T-helper 2 cell (primary cell): Measurements from ENCODE around the gene PNMA5.
"Not testable (repeated sequence)": the region's sequence is repeated elsewhere in the genome, so short reads cannot be mapped to it uniquely, and the experiment has no call there.

Experiments
- DNase-seq, 5 experiments: peaks; one replicate each; pipeline versions ENCODE4 v3.0.0 to v3.0.0-alpha.2; 2012 to 2022
- total RNA-seq, 2 donors: gene quantifications; one replicate each; lab custom pipeline; 2026; lab: John Stamatoyannopoulos, UW

PNMA5 gene
- 0 to 0.81 reads per million in 2 donors for total RNA-seq

DNA sequence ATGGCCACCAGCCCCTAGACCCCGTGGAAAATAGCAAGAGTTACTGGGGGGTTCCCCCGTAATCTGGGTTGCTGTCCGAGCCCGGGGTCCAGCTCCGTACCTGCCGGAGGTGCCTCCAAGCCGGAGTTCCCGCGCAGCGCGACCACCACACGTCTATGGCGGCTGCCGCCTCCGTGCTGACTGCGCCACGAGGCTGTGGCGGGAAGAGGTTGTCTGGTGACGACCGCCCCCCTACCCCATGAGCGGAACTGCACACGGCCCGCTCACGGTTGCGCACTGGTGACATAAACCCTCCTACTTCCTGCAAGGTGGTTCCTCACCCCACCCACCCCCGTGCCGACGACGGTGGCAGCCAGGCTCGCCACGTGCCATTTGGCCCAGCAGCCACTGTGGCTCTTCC is at the start of gene PNMA5:
TSS of gene PNMA5 (minus strand) at position 184 of the 400 bp plus-strand sequence. CDS start 2,518 bp downstream, outside the sequence.
- DNase-seq, result no peak

DNA sequence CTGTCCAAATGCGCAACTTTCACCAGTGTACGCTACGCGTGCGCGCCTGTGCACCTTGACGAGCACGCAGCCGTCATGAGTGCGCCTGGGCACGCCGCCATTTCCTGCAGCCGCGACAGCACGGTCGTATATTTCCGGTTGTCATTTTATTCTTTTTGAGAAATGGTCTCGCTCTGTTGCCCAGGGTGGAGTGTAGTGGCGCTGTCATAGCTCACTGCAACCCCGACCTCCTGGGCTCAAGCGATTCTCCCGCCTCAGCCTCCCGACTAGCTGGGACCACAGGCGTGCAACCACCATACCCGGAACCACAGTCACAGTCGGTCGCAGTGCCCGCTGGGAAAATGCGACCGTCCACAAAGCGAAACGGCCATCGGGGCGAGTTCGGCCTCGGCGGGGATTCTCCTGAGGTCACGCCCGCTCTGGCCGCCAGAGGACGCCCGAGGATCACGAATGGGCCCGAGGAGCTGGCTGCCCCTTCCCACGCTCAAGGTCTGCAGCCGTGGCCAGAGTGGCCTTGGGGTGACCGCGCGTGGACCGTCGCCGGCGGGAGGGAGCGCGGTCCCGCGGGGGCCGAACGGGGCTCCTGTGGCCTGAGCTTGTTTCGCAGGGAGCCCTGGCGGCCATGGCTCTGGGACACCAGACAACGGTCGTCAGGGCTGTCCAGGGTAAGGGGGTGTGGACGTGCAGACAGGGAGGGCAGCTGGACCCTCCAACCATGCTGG is 38.6 kb upstream of the PNMA5 start:
- DNase-seq, result peak; percentile 25 to 81 (median 36)

DNA sequence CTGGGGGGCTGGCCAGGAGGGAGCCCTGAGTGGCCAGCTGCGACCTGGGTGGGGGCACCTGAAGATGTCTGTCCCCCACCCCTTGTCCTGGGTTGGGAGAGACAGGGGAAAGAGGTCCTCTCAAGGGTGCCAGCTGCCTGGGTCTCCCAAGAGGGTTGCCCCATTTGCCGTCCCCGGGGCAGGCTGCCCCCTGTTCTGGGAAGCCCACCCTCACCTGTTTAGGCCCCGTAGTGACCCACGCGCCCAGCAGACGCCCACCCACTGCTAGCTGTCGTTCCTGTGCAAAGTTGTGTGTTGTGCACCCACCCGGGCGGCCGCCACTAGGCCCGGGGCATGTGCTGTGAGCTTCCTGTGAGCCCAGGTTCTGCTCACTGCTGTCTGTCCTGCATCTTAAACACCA is 36.9 kb upstream of the PNMA5 start:
- no peak for DNase-seq

DNA sequence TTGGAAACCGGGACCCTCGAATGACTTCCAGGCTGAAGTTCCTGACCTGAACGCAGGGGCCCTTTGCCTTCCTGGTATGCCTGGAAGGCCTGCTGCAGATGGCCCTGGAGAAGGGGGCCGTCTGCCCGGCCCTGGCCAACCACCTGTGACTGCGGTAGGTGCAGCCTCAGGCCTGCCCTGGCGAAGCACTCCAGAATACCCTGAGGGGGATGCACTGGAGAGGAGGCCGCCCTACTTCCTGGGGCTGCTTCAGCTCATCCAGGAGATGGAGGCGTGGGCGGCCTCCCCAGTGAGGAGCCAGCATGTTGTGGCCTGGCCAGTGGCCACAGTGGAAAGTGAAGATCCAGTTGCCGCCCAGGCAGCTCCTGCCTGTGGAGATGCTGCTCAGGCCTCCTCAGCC is 36.0 kb upstream of the PNMA5 start:
- DNase-seq, result no peak

DNA sequence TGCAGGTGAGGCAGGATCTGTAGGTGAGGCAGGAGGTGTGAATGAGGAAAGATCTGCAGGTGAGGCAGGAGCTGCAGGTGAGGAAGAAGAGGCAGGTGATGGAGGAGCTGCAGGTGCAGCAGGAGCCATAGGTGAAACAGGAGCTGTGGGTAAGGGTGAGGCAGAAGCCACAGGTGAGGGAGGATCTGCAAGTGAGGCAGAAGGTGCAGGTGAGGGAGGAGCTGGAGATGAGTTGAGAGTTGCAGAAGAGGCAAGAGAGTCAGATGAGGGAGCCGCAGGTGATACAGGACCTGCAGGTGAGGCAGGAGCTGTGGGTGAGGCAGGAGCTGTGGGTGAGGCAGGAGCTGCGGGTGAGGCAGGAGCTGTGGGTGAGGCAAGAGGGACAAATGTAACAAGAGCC is 35.2 kb upstream of the PNMA5 start:
- no peak for DNase-seq

DNA sequence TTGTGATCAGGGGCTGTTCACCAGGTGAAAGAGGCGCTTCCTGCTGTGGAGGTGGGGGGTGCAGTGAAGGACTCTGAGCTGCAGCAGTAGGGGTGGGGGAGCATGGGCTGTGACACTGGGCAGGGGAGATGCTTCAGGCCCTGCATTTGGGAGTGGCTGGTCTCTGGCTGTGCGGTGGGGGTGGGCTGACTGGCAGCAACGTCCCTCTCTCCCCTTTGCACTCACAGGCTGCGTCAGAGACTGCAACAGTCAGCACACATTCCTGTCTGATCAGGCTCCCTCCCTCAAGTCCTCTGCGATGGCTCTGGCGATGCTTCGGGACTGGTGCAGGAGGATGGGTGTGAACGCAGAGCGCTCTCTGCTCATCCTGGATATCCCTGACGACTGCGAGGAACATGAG is 34.6 kb upstream of the PNMA5 start:
- DNase-seq, result peak in 1 of 5 experiments; percentile 76

DNA sequence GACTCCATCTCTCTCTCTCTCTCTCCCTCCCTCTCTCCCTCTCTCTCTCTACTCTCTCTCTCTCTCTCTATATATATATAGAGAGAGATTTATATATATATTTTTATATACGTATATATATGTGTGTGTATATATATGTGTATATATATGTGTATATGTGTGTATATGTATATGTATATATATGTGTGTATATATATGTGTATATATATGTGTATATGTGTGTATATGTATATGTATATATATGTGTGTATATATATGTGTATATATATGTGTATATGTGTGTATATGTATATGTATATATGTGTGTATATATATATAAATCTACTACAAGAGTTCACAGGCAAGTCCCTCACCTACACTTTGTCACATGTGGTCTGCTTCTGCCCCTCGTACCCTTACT is 32.6 kb upstream of the PNMA5 start:
- DNase-seq, result not testable (repeated sequence)

DNA sequence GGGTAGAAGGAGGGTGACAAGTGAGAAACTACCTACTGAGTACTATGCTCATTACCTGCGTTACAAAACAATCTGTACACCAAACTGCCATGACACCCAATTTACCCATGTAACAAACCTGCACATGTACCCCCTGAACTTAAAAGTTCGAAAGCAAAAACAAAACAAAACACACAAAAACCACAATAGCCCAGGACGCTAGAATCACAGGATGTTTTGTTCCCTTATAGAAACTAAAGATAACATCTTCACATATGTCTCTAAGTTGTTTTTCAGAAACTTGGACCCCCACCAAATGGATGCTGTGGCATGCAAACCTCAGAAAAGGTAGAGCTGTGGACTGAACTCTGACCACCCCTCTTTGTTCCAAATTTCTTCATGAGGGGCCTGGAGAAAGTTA is 25.2 kb upstream of the PNMA5 start:
- peak in 1 of 5 experiments; percentile 77 for DNase-seq

DNA sequence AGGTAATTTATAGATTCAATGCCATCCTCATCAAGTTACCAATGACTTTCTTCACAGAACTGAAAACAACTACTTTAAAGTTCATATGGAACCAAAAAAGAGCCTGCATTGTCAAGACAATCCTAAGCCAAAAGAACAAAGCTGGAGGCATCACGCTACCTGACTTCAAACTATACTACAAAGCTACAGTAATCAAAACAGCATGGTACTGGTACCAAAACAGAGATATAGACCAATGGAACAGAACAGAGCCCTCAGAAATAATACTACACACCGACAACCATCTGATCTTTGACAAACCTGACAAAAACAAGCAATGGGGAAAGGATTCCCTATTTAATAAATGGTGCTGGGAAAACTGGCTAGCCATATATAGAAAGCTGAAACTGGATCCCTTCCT is 23.3 kb upstream of the PNMA5 start:
- not testable (repeated sequence) for DNase-seq

DNA sequence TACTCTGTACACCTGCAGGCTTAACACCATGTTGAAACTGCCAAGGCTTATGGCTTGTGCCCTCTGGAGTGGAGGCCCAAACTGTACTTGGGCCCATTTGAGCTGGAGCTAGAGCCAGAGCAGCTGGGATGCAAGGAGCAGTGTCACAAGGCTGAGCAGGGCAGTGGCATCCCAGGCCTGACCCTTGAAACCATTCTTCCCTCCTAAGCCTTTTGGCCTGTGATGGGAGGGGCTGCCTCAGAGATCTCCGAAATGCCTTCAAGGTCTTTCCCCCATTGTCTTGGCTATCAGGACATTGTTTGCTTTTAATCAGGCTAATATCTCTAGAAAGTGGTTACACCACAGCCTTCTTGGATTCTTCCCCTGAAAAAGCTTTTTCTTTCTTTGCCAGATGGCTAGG is 10.9 kb upstream of the PNMA5 start:
- no peak for DNase-seq

DNA sequence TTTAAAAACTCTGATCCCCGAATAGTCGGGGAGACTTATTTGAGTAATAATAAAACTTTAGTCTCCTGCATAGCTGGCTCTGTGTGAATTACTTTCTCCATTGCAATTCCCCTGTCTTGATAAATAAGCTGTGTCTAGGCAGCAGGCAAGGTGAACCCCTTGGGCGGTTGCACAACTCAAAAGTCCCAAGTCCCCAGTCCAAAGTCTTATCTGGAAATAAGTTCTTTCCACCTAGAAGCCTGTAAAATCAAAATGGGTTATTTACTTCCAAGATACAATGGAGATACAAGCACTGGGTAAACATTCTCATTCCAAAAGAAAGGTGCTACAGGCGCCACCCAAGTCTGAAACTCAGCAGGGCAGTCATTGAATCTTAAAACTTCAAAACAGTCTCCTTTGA is 10.1 kb upstream of the PNMA5 start:
- no peak for DNase-seq

DNA sequence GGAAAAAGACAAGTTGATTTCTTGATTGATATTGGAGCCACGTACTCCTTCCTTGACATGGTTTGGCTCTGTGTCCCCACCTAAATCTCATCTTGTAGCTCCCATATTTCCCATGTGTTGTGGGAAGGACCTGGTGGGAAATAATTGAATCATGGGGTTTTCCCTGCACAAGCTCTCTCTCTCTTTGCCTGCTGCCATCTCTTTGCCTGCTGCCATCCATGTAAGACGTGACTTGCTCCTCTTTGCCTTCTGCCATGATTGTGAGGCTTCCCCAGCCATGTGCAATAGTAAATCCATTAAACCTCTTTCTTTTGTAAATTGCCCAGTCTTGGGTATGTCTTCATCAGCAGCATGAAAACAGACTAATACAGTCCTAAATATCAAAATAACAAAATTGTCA is 8.3 kb upstream of the PNMA5 start:
- not testable (repeated sequence) for DNase-seq

DNA sequence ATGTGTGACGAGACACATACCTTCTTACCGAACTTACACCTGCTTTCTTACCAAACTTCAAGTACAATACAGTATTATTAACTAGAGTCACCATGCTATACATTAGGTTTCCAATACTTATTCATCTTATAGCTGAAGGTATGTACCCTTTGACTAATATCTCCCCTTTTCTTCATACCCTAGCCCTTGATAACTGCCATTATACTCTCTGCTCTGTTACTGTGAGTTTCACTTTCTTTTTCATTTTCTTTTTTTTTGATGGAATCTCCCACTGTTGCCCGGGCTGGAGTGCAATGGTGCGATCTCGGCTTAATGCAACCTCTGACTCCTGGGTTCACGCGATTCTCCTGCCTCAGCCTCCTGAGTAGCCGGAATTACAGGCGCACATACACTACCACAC is 3.4 kb upstream of the PNMA5 start:
- DNase-seq, result peak in 1 of 5 experiments; percentile 15

DNA sequence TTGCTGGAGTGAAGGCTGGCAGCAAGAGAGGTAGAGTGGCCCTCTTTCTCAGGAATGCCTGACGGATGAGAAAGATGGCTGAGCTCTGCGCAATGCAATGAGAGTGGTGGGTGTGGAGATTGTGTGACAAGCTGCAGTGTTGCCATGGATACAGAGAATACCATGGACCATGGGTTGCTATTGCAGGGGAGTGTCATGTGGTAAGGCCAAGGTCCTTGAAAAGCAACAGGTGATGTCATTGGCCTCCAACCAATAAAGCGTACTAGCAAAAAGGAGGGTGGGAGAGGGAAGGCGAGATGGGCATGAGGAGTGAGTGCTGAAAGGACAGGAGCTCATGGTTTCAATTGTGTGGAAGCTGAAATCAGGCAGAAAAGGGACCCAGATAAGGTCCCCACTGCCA is 1.8 kb downstream of the PNMA5 start:
- DNase-seq, result no peak

DNA sequence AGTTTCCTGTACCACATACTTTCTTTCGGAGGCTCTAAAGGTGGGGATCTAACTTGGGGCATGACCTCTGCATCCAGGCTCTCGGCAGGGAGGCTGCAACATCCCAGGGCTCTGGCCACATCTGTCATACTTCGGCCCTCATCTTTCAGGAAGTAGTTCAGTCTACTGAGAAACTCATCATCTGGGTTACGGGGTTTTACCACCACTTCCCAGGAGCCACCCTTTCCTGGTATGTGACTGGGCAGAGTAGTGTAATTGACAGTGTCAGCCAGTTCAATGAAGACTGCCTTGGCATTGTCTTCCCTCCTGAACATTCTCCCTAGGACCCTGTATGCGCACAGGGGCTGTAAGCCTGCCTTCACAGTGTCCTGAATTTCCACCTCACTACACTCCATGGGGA is 2.8 kb downstream of the PNMA5 start:
- no peak for DNase-seq

DNA sequence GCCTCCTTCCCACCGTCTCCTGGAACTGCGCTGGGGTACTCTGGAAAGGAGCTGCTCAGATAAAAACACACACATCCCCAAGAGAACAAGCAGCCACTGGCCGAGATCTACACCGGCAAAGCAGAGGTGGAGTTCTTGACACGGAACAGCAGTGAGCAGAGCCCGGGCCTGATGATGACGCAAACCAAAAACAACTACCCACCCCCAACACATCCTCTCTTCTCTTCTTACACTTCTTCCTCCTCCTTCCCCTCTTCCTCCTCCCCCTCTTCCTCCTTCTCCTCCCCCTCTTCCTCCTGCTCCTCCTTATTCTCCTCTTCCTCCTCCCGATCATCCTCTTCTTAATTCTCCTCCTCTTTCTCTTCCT is 4.6 kb downstream of the PNMA5 start:
- peak in 1 of 5 experiments; percentile 75 for DNase-seq

DNA sequence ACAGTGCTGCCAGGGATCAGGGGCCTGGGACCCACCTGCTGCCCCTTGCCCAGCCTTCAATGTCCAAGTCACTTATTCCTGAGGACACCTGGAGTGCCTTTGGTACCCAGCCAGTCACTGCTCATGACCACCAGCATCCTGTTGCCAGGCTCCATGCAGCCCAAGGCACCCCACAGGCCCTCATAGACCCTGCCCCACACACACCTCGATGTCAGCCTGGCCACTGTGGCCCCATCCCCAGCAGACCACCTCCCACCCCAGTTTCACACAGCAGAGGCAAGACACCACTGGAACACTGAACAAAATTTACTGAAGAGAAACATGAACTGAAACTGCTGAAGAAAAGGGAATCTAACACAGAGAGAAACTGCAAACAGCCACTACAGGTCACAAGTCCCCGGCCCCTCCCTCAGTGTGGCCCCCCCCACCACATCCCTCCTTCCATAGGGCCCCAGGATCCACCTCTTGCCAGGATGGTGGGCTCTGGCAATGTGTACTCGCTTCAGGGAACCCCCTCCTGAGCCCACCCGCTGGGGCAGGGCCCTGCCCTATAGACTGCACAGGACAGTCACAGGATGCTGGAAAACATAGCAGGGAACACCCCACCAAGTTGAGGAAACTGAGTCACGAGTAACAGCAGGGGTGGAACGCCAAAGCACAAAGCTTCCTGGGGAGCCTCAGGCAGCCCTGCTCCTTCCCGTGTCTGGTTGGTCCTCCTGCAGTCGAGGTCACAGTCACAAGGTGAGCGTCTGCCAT is 5.2 kb downstream of the PNMA5 start:
- no peak for DNase-seq

DNA sequence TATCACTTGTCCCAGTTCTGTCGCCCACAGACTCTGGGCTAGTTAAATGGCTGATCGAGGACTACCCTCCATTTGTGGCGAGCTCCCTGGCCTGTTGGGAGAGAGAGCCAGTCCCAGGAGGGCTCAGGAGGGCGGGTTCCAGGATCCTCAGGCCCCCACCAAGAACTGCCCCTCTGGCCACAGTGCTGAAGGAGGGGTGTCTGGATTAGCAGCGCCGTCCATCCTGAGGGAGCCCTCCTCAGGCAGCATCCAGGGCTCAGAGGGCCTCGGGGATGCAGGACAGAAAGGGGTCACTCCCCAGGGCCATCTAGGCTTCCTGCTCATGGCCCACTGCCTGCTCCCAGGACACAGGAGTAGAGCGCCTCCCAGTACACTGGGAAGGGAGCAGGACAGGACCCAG is 6.1 kb downstream of the PNMA5 start:
- DNase-seq, result no peak

DNA sequence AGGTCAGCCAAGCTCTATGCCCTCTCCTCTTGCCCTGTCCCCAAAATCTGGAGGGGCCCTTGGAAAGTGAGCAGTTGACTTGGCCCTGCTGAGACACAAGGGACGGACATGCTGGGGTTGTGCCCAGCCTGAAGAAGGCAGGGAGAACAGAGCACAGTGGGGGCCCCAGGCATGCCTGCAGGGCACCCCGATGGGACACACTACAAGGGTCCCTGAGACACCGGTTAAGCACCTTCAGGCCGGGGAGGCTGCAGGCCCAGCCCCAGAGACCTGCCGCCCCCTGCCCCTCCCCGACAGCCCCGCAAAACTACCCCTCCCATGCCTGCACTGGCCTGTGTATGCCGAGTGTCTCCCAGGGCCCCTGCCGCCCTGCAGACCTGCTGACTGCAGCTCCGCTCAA is 6.8 kb downstream of the PNMA5 start:
- not testable (repeated sequence) for DNase-seq

DNA sequence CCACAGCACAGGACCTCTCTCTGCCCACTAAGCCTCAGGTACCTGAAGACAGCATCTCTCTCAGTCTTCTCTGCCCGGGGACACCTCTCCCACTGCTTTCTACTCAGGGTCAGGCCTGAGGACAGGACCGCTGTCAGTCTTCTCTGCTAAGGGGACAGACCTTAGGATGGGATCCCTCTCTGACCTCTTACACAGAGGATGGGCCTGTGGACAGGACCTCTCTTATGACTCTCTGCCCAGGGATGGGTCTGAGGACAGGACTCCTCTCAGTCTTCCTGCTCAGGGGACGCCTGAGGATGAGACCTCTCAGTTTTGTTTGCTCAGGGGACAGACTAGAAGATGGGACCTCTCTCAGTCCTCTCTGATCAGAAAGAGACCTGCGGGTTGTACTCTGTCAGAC is 8.5 kb downstream of the PNMA5 start:
- DNase-seq, result not testable (repeated sequence)

DNA sequence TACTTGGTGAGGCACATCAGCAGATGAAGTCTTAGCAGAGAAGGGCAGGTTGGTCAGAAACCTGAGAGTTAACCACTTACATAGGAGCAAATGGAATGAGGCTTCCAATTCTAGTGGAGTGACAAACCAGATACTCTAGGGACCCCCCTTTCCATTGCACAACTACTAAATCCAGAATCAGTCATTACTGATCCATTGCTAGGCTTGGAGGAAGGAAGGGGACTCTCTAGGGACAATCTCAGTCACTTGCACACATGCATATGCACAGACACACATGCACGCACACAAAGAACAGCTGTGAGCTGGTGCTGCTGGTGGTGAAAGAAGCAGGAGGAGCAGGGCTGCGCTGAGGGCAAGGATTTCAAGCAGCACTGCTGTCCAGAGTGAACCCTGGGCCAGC is 25.7 kb downstream of the PNMA5 start:
- DNase-seq, result no peak

DNA sequence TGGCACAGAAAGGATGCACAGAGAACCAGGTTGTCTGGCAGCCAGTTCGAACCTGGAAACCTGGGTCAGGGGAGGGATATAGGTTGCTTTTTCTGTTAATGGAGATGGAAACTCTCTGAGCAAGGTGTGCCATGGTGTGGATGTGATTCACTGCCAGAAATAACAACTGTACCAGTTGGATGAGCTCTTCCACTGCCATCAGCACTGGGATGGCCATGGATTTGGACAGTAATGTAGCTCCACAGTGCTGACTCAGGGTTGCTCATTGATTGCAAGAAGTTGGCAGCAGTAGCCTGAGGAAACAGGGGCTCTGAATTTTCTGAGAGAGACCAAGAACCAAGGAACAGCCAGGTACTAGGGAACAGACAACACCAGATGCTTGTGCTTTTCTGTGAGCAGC is 33.8 kb downstream of the PNMA5 start:
- no peak for DNase-seq

DNA sequence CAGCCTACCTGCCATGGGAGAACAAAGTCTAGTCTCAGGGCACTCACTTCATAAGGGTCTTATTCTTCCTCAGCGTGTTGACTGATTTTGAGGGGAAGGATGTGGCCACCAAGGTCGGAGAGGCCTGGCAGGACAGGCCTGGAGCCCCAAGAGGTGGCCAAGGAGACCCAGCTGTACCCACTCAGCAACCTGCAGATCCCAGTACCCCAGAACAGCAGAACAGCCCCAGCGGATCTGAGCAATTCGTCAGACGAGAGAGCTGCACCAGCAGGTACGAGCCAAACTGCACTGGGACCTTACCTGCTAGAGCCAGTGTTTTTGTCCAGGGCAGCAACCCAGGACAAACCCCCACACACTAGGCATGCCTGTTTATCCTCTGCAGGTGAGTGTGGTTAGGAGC is 34.3 kb downstream of the PNMA5 start:
- DNase-seq, result no peak
